Measurements from ENCODE around the gene VAV1. TPM values are rescaled to one million over a fixed set of nuclear protein-coding genes. Genes with fewer than 3 reads are reported as not detected.

The VAV1 gene
- total and polyA plus RNA-seq, 9 of the 15 experiments (the other 6 are each of a cell fraction or from before 2014, with no cell fraction given) = 0.46 to 20.1 (median 11.1) TPM

DNA sequence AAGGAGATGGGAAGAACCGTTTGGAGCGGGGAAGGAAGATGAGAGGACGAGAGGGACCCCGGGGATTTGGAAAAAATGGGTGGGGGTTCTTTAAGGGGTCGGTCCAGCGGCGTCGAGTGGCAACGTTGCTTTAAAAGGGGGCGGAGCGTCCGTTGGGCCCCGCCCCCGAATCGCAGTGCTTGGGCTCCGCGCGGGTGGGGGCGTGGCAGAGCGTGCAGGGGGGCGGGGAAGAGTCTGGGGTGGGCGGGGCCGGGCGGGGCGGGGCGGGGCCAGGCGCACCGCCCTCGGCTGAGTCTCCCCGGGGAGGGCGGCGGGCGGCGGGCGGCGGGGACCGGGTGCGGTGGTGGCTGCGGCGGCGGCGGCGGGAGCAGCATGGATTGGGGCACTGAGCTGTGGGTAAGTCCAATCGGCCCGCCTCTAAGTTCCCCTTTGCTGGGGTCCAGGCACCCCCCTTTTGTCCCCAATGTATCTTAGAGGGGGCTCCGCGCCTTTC, 33.1 kb upstream of the VAV1 start, which contains the start of gene TRIP10 (continued):
- TF ChIP-seq CREM (IDR thresholded peaks at IDR 0.05; ENCODE audit: low read depth) = 0 out of 2 replicates have a peak, but pooled peaks have one; percentile 4
- TF ChIP-seq PRPF4 (IDR thresholded peaks at IDR 0.05; ENCODE audit: insufficient read depth, low read depth, low read length, poor library complexity, severe bottlenecking) = no peak
- TF ChIP-seq ZFP91 (CRISPR knock-in tag; IDR thresholded peaks at IDR 0.05) = peak; percentile 95
- peak; percentile 88 for TF ChIP-seq ZBTB1 (CRISPR knock-in tag; IDR thresholded peaks at IDR 0.05; ENCODE audit: borderline replicate concordance, low read depth)
- 0 out of 2 replicates have a peak, but pooled peaks have one; percentile 31 for TF ChIP-seq SUPT5H (IDR thresholded peaks at IDR 0.05)
- TF ChIP-seq, protein P1, sequence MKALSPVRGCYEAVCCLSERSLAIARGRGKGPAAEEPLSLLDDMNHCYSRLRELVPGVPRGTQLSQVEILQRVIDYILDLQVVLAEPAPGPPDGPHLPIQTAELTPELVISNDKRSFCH (CRISPR knock-in tag; IDR thresholded peaks at IDR 0.05) = no peak
- TF ChIP-seq, protein P1 (tag; IDR thresholded peaks at IDR 0.05) = no peak
- TF ChIP-seq, protein P2, sequence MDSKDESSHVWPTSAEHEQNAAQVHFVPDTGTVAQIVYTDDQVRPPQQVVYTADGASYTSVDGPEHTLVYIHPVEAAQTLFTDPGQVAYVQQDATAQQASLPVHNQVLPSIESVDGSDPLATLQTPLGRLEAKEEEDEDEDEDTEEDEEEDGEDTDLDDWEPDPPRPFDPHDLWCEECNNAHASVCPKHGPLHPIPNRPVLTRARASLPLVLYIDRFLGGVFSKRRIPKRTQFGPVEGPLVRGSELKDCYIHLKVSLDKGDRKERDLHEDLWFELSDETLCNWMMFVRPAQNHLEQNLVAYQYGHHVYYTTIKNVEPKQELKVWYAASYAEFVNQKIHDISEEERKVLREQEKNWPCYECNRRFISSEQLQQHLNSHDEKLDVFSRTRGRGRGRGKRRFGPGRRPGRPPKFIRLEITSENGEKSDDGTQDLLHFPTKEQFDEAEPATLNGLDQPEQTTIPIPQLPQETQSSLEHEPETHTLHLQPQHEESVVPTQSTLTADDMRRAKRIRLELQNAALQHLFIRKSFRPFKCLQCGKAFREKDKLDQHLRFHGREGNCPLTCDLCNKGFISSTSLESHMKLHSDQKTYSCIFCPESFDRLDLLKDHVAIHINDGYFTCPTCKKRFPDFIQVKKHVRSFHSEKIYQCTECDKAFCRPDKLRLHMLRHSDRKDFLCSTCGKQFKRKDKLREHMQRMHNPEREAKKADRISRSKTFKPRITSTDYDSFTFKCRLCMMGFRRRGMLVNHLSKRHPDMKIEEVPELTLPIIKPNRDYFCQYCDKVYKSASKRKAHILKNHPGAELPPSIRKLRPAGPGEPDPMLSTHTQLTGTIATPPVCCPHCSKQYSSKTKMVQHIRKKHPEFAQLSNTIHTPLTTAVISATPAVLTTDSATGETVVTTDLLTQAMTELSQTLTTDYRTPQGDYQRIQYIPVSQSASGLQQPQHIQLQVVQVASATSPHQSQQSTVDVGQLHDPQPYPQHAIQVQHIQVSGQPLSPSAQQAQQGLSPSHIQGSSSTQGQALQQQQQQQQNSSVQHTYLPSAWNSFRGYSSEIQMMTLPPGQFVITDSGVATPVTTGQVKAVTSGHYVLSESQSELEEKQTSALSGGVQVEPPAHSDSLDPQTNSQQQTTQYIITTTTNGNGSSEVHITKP (IDR thresholded peaks at IDR 0.05; ENCODE audit: partially characterized antibody) = peak; percentile 76
- TF ChIP-seq, protein P3, sequence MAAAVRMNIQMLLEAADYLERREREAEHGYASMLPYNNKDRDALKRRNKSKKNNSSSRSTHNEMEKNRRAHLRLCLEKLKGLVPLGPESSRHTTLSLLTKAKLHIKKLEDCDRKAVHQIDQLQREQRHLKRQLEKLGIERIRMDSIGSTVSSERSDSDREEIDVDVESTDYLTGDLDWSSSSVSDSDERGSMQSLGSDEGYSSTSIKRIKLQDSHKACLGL (CRISPR knock-in tag; IDR thresholded peaks at IDR 0.05; ENCODE audit: borderline replicate concordance, poor library complexity, severe bottlenecking) = no peak
- TF ChIP-seq MEF2A (IDR thresholded peaks at IDR 0.05; ENCODE audit: control insufficient read depth, low read depth, low read length) = 0 out of 2 replicates have a peak, but pooled peaks have one; percentile 10
- 0 out of 4 replicates have a peak, but pooled peaks of 1 of the 2 experiments have one; percentile 50 for TF ChIP-seq SIN3A (IDR thresholded peaks at IDR 0.05; ENCODE audit: borderline replicate concordance in 2 of 2, control insufficient read depth in 1 of 2, low read depth in 2 of 2, low read length in 2 of 2)
- TF ChIP-seq, protein P4, sequence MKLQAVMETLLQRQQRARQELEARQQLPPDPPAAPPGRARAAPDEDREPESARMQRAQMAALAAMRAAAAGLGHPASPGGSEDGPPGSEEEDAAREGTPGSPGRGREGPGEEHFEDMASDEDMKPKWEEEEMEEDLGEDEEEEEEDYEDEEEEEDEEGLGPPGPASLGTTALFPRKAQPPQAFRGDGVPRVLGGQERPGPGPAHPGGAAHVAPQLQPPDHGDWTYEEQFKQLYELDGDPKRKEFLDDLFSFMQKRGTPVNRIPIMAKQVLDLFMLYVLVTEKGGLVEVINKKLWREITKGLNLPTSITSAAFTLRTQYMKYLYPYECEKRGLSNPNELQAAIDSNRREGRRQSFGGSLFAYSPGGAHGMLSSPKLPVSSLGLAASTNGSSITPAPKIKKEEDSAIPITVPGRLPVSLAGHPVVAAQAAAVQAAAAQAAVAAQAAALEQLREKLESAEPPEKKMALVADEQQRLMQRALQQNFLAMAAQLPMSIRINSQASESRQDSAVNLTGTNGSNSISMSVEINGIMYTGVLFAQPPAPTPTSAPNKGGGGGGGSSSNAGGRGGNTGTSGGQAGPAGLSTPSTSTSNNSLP (IDR thresholded peaks at IDR 0.05; ENCODE audit: borderline replicate concordance, low read depth, low read length) = no peak
- no peak for TF ChIP-seq RUNX1 (IDR thresholded peaks at IDR 0.05; ENCODE audit: low read depth)
- TF ChIP-seq TBP (optimal IDR thresholded peaks at IDR 0.05; ENCODE audit: low read depth, low read length) = peak; percentile 61
- TF ChIP-seq ZNF589 (CRISPR knock-in tag; IDR thresholded peaks at IDR 0.05; ENCODE audit: low read depth) = no peak
- TF ChIP-seq ZNF639 (CRISPR knock-in tag; conservative IDR thresholded peaks at IDR 0.05 in 1 of 2, IDR thresholded peaks at IDR 0.05 in 1 of 2) = peak in 1 of 2 experiments; percentile 65; a peak in 1 of 4 replicates

All from K562 (cell line).